ENCODE results near the gene CFDP1.

CFDP1 gene

DNA sequence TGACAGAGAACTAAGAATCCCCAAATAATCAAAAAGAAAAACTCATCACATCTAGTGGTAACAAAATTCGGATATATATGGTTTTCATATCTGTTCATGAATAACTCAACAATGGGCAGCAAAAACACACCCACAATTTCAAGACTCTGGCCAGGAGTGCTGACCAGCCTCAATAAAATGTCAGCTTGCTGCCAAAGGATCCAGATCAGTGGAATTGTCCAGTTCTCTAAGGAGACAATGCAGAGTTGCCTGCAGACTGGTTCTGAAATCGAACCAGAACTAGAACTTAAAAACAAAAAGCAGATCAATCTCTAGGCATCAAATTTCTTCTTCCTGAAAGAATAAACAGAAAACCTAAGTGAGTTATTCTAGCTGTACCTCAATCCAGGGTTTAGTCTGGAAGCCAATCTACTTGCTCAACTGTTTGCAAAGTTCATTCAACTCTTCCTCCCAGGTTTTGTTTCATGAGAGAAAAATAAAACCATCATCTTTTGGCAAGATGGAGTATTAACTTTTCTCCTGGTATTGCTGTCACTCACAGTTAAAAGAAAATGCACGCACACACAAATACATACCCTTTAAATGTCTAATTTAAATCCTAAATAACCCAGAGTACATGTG lies 61.0 kb downstream of the CFDP1 start:
- no peak overlapping the region for H3K4me3 ChIP-seq (replicated peaks; ENCODE audit: low read depth, low read length)
- peak; percentile 73 for DNase-seq (ENCODE audit: low read depth)
- TF ChIP-seq, protein P1, sequence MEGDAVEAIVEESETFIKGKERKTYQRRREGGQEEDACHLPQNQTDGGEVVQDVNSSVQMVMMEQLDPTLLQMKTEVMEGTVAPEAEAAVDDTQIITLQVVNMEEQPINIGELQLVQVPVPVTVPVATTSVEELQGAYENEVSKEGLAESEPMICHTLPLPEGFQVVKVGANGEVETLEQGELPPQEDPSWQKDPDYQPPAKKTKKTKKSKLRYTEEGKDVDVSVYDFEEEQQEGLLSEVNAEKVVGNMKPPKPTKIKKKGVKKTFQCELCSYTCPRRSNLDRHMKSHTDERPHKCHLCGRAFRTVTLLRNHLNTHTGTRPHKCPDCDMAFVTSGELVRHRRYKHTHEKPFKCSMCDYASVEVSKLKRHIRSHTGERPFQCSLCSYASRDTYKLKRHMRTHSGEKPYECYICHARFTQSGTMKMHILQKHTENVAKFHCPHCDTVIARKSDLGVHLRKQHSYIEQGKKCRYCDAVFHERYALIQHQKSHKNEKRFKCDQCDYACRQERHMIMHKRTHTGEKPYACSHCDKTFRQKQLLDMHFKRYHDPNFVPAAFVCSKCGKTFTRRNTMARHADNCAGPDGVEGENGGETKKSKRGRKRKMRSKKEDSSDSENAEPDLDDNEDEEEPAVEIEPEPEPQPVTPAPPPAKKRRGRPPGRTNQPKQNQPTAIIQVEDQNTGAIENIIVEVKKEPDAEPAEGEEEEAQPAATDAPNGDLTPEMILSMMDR (IDR thresholded peaks at IDR 0.05; ENCODE audit: low read length, missing control alignments): no peak

DNA sequence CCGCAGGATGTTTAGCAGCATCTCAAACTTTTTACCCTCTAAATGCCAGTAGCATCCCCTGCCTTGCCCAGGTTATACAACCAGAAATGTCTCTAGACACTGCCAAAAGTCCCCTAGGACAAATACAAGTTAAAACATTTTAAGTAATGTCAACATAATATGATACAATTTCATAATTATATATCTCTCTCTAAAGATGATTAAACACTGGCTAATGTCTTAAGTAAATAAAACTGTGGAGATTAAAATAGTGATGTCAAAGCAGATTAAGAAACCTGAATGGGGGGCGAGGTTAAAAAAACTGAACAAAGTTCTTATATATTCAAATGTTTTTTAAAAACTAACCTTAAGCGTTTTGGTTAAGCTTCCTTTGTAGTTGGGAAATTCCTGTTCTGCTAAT lies 62.1 kb downstream of the CFDP1 start:
- no peak for DNase-seq (ENCODE audit: low read depth)
- H3K4me3 ChIP-seq (replicated peaks; ENCODE audit: low read depth, low read length): no peak overlapping the region
- TF ChIP-seq, protein P1 (IDR thresholded peaks at IDR 0.05; ENCODE audit: low read length, missing control alignments): no peak

DNA sequence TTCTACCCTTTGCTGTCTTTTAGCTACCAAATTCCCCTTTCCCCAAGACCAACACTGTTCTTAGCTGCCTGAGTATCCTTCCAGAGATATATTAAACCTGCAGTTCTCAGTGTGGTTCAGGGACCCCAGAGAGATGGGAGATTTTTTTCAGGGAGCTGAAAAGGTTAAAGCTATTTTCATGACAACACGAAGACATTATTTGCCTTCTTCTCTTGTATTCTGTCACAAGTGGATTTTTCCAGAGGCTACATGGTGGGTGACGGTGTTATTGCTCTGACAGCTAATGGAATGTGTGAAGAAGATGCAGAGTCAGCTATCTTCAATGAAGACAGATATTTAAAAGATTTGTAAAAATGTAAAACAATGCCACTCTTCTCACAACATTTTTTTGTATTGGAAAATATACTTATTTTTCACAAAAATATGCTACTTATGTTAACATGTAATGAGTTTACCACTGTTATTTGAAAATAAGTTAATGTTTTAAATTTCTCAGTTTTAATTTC lies 69.0 kb downstream of the CFDP1 start:
- H3K4me3 ChIP-seq (replicated peaks; ENCODE audit: low read depth, low read length): no peak overlapping the region
- TF ChIP-seq, protein P1 (IDR thresholded peaks at IDR 0.05; ENCODE audit: low read length, missing control alignments): no peak
- no peak for DNase-seq (ENCODE audit: low read depth)

DNA sequence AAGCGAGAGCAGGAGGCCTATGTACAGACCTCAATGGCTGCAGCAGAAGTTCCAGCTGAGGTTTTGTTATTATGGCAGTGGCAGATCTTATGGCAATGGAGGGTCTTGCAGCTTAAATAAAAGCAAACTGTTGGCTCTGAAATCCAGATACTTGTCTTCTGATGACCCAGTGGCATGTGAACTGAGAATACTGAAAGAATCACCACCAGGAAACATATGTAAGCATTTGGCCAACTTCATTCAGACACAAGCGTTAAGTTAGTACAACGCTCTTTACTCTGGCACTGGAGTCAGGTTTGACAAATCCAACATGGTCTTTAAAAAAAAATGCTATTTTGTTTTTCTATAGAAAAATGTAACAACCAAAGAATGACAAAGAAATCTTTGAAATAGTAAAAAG lies 70.5 kb downstream of the CFDP1 start:
- H3K4me3 ChIP-seq (replicated peaks; ENCODE audit: low read depth, low read length): no peak overlapping the region
- no peak for DNase-seq (ENCODE audit: low read depth)
- TF ChIP-seq, protein P1 (IDR thresholded peaks at IDR 0.05; ENCODE audit: low read length, missing control alignments): no peak

DNA sequence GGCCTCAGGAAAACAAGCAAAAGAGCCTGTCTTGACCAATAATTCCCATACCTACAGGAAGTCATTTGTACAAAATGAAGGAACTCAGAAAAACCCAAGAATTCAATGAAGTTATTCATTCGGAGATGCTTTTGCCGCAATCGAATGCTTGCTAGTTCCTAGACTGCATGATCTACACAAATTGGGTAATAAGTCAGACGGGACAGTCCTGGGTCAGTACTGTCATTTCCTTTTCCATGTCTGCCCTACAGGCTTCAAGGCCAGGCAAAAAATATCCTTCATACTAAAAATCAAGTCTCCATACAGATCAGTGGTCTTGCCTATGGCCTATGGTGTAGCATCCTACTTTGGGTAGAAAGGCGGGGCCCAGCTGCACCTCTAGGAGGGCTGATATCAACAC lies 71.4 kb downstream of the CFDP1 start:
- DNase-seq (ENCODE audit: low read depth): no peak
- TF ChIP-seq, protein P1 (IDR thresholded peaks at IDR 0.05; ENCODE audit: low read length, missing control alignments): no peak
- no peak overlapping the region for H3K4me3 ChIP-seq (replicated peaks; ENCODE audit: low read depth, low read length)

DNA sequence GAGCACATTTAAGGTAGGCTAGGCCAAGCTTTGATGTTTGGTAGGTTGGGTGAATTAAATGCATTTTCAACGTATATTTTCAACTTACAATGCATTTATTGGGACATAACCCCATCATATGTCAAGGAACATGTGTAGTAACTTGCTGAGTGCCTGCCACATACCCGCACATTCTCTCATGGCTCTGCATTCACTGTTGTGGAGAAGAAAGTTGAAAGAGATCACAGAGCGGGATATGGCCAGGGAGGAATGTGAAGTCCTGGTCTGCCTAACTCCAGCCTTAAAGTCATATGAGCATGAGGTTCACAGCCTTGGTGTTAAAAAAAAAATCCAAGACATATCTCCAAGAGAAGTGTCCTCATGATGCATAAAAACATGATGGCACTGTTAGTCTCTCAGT lies 79.1 kb downstream of the CFDP1 start:
- H3K4me3 ChIP-seq (replicated peaks; ENCODE audit: low read depth, low read length): no peak overlapping the region
- TF ChIP-seq, protein P1 (IDR thresholded peaks at IDR 0.05; ENCODE audit: low read length, missing control alignments): no peak
- DNase-seq (ENCODE audit: low read depth): no peak

DNA sequence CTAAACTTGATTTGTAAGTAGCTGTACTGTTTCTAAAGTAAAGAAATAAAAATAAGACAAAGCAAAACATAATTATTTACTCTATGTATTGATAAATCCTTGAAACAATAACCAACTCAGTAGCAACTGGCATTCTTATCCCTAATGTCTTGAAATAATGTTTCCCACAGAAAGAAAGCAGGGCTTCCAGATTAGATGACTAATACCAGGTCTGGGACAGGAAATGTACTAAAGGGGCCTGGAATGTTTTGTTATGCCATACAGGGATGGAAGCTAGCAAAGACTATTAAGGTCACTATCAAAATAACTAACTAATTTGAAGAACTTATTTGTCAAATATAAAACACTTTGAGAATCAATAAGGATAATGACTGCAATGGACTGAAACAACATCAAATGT lies 82.1 kb downstream of the CFDP1 start:
- TF ChIP-seq, protein P1 (IDR thresholded peaks at IDR 0.05; ENCODE audit: low read length, missing control alignments): no peak
- peak; percentile 86 for DNase-seq (ENCODE audit: low read depth)
- no peak overlapping the region for H3K4me3 ChIP-seq (replicated peaks; ENCODE audit: low read depth, low read length)
